NCI-H128 (cell line): ENCODE data around the gene NHSL1.

ENCODE experiments used
- DNase-seq: peaks from one replicate; lab custom pipeline; 2025; ENCODE audit not compliant: unreplicated experiment; lab: John Stamatoyannopoulos, UW

NHSL1 gene

DNA sequence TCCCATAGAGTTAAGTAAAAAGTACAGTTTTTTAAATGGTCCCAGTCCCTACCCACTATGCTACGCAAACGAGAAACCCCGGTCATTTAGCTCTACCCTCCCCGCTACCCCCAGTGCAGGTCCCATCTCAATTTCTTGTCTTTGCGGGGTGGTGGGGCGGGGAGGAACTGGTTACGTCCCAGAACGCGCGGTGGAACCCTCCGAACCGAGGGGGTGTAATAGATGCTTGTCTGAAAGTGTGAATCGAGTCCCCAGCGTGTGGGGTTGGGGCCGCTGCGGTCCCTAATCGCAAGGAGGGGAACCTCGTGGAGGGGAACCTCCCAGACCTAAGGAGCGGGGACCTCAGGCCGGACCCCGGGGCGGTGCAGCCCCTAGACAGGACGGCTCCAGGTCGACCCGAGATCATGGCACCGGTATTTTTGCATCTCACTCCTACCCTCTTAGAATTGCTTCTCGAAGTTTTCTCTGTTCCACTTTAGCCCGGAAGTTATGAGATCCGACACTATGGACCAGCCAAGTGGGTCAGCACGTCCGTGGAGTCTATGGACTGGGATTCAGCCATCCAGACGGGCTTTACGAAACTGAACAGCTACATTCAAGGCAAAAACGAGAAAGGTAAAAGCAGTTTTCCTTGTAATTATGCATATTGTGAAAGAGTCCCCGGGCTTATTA, 94.5 kb downstream of the NHSL1 start:
- DNase-seq = no peak

DNA sequence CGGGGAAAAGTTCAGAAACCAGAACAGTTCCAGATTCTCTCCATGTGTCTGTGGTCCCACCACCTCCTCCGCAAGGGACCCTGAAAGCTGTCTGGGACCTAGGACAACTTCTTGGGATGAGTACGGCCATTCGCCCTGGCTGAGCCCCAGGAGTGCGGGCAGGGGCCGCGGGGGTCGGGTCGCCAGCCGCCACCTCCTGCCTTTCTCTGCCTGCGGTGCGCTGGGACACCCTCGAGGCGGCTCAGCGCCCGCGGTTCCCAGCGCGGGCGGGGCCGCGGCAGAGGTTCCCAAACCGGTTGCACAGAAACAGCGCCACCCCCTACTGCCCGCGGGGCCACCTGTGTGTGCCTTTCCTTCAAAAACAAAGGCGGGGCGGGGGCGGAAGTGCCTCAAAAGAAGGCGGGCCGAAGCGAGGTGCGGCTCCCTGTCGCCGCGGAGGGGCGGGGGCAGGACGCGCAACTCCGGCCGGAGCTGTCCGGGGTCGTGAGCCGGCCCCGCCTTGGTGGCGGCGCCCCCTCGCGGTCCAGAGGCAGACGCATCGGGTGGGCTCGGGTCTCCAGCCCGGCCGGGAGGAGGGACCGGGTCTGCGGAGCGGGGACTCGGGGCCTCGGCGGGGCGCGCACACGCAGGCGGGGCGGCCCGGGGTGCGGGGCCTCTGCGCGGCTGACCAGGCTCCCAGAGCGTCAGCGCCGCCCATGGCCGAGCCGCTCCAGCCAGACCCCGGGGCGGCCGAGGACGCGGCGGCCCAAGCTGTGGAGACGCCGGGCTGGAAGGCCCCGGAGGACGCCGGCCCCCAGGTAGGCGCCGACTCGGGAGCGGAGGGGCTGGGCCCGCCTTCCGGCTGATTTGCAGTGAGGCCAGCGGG, 95.3 kb downstream of the NHSL1 start, which contains the start of gene HEBP2:
Gene HEBP2, plus strand, starts transcription at position 423 of the 865 bp plus-strand sequence. Its CDS starts 273 bp downstream, at position 696.
- peak; percentile 79 for DNase-seq

DNA sequence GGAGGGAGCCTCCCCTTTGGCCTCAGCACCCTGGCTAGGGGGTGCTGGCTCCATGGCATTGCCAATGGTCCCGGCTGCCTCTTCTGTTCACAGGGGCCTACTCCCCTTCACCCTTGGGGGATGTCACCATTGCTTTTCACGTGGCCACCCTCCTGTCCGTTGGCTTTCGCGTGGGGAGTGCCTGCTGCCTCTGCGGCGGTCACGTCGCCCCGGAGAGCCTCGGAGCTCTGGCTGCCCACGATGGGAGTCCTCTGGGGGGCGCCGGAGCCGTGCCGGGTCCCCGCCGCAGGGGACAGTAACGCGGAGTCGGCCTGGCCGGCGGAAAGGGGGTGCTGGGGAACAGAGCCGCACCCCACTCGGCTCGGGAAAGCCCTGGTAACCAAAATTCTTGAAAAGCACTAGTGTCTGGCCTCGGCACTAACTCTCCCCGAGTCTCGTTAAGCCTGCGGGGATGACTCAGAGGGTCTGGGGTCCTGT, 95.9 kb downstream of the NHSL1 start:
- DNase-seq = no peak

DNA sequence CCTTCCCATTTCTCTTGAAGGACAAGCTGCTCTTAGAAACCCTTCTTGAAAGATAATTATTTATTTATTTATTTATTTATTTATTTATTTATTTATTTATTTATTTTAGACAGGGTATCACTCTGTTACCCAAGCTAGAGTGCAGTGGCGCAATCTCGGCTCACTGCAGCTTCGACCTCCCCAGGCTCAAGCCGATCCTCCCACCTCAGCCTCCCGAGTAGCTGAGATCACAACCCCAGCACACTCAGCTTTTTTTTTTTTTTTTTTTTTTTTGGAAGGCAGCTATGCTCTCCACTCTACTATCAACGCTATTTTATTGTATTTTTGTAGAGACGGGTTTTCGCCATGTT, 96.5 kb downstream of the NHSL1 start:
- no peak for DNase-seq

DNA sequence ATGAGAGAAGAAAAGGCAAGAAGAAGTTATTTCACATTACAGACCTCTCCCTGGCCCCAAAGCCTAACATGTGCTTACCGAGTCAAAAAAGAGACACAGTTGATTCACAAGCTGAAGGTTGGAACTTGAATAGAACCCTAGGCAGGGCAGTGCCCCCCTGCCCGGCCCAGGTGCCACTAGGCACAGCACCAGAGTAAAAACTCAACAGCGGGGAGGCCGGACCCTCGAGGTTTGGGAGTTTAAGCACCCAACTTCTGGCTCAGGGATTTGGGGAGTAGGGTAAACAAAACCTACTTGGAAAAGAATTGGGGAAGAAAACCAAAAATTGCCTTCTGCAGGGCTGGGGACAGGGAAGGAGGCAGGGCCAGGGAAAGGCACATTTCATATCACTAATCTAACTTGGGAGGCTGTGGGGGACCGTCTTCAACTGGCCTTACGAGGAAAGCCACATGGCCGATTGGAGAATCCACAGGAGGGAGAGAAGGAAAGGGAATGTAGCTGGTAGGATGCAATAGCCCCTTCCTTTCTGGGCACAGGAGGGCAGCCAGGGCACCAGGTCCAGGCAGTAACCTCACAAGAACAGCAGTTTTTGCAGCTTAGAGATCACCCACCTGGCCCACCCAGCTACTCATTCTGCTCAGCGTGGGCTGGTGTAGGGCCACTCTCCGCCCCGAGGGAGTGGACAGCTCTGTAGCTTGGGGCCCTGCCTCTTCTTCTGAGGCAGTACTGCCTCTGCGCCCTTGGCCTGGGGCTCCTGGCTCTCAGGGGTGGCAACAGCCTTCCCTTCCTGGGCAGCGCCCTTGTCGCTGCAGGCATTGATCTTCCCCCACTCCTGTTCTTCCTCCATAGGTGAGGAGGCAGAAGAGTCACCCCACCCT, 97.1 kb downstream of the NHSL1 start:
- no peak for DNase-seq

DNA sequence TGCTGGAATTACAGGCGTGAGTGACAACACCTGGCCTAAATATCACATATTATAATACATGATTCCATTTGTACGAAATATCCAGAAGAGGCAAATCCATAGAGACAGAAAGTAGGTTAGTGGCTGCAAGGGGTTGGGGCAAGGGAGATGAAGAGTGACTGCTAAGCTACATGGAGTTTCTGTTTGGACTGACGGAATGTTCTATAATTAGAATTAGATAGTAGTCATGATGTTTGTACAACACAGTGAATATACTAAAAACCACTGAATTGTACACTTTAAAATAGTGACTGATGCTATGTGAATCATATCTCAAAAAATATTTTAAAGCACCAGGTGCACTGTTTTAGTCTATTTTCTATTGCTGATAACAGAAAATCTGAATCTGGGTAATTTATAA, 99.0 kb downstream of the NHSL1 start:
- no peak for DNase-seq

DNA sequence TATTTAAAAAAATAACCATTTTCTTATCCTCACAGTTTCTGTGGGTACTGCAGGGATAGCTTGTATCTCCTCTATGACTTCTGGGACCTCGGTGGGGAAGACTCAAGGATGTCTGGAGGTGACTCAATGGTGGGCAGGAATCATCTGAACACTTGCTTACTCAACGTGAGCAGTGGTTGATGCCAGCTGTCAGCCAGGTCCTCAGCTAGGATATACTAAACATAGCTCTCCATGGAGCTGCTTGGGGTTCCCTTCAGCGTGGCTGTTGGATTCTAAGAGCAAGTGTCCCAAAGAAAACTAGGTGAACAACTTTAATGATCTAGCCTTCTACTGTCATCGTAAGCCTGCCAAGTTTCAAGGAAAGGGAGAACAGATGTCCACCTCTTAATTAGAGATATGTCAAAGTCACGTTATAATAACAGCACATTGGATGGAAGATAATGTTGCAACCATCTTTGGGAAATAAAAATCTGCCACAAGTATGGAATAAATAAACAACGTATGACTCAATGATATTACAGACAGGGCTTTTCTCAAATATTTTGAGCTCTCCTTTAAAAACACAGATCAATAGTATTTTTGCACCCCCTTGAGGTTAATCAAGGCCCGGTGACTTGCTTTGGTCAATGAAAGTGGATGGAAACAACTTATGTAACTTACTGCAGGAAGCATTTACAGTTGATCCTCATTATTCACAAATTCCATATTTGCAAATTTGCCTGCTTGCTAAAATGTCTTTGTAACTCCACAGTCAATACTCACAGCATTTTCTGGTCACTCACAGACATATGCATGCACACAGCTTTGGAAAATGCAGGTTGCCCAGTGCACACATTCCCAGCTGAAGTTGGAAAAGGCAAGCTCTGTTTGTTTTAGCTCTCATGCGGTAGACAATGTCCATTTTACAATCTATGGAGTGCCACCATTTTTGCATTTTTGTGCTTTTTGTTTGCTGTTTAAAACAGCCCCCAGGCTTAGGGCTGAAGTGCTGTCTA, 101.9 kb downstream of the NHSL1 start:
- DNase-seq = no peak

DNA sequence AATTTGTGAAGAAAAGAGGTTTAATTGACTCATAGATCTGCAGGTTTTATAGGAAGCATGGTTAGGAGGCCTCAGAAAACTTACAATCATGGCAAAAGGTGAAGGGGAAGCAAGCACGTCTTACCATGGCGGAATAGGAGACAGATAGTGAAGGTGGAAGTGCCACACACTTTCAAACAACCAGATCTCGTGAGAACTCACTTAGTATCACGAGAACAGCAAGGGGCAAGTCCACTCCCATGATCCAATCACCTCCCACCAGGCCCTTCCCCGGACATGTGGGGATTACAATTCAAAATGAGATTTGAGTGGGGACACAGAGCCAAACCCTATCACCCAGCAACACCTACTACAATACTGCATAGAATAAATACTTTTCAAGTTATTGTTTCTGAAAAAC, 102.6 kb downstream of the NHSL1 start:
- DNase-seq = no peak

DNA sequence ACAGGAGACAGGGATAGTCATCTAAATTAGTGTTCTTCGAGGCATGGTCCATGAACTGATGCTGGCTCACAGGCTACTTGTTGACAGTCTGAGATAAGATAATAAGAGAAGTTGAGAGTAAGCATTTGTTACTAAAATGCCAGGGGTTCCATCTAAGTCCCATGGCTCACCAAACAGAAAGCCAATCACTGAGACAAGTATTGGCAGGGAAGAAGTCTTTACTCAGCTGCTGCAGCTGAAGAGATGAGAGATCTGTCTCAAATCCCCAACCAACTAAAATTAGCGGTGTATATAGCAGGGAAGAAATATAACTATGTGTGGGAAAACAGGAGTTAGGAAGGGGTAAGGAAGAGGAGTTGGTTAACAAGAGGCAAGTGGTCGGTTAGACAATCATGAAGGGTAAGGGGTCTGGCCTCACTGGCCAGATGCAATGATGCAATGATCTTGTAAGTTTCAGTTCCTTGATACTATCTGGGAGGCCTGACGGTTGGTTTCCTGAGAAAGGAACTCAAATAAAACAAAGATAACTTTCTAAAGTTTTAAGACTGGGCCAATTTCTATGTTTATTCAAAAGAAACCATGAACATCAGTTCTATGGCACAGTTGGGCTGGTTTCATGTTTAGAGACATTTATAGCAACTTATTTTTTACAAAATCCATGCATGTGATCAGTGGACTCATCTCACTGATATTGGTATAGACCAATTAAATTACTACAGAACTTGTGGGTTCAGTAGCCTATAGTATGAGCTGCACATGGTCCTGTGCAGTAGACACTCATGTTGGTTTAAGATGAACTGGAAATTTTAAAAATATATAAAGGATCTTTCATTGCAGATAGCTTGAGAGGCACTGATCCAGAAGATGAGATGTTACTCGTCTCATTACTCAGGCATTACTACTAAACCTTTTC, 105.2 kb downstream of the NHSL1 start:
- DNase-seq = no peak

DNA sequence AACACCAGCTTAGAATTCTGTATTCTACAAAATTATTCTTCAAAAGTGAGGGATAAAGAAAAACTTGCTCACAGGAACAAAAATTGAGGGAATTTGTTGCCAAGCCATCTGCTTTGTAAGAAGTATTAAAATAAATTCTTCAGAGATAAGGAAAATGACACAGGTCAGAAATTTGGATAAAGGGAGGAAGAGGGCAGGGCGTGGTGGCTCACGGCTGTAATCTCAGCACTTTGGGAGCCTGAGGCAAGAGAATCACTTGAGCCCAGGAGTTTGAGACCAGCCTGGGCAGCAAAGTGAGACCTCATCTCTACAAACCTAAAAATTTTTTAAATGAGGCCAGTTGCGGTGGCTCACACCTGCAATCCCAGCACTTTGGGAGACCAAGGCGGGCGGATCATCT, 109.7 kb downstream of the NHSL1 start:
- no peak for DNase-seq

DNA sequence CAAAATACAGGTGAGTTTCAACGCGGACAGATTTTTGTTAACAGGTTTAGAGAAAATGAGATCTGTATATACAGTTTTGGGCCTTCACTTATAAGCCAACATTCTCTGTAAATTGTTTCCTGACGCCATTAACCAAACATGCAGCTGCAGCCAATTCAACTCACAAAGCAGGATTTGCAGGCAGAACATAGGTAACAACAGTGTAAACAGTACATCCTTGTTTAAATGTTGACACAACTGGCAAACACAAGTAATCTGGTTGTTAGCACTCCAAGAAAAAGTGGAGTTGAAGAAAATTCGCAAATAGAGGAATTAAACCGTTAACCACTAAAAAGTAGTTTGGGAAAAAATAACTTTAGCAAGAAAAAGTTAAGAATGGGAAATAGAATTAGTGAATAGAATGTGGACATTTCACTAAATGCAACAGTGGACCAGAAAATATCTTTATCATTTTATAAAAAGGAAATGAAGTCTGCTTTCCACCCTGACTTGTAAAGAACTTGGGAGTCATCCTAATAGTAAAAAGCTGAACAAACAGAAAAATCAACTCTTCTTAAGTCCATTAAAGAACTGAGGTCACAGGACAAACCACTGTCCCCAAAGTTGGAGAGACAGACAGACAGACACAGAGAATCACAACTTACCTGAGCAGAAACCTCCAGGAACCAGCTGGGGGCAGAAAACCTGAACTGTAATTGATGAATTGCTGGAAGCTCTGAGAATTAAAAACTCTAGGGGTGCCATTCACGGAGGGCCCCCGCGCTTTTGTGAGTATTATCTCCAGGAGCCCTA, 111.5 kb downstream of the NHSL1 start:
- DNase-seq = no peak

DNA sequence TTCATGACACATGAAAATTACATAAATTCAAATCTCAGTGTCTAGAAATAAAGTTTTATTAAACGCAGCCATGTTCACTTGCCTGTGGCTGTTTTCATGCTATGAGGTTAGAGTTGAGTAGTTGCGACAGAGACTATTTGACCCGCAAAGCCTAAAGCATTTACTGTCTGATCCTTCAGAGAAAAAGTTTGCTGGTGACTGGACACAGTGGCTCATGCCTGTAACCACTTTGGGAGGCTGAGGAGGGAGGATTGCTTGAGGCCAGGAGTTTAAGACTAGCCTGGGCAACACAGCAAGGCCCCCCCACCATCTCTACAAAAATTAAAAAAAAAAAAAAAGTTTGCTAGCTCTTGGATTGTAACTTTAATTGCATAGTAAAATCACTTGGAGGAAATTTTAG, 112.4 kb downstream of the NHSL1 start:
- DNase-seq = no peak

DNA sequence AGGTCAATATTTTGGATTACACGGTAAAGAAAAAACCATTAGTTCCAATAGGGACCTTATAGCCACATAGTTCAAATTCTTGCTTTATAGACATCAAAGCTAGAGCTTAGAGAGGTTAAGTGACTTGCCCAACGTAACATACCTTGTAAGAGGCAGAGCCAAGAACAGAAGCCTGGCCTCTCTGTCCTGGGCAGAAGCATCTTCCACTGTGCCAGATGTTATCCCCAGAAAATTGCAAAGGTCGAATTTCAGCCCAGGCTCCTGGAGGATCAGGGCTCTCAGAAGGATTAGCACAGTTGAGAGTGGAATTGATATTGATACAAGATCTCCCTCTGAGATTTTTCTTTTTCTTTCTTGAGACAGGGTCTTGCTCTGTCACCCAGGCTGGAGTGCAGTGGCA, 115.5 kb downstream of the NHSL1 start:
- DNase-seq = no peak

DNA sequence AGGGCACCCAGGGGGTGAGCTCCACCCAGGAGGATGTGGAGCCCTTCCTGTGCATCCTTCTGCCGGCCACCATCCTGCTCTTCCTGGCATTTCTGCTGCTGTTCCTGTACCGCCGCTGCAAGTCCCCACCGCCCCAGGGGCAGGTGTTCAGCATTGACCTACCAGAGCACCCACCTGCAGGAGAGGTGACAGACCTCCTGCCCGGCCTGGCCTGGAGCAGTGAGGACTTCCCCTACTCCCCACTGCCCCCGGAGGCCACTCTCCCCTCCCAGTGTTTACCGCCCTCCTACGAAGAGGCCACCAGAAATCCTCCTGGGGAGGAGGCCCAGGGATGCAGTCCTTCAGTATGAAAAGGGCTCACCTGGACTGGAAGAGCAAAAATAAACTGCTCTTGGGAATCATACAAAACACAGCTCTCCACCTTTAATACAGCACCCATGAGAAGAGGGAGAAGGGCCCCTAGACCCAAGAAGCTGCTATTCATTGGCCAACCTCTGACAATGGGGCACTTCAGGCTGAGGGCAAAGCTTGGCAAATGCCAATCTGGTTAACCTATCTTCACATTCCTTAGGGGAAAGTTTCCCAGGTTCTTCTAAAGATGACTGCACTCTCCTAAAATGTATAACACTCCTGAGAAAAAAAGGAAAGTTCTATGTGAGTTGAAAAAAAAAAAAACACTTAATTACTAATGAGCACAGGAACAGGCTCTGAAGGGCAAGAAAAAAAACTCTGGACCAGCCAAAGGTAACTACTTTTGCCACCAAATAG, 116.6 kb downstream of the NHSL1 start:
- no peak for DNase-seq

DNA sequence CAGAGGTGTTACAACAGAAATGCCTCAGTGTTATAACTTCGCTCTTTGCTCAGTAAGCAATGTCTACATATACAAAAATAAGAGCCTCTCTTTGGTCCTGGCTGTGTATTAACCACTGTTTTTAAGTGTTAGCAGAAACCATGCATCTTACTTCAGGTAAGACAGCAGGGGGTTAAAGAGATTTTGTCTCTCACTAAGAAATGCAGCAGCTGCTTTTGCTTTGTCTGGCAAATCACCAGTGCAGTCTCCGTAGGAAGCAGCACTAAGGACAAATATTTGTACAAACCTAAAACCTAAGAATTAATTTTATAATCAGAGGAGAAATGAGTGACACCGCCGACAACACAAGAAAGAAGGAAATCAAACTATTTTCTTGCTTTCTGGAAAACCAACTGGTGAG, 120.8 kb downstream of the NHSL1 start:
- DNase-seq = no peak

DNA sequence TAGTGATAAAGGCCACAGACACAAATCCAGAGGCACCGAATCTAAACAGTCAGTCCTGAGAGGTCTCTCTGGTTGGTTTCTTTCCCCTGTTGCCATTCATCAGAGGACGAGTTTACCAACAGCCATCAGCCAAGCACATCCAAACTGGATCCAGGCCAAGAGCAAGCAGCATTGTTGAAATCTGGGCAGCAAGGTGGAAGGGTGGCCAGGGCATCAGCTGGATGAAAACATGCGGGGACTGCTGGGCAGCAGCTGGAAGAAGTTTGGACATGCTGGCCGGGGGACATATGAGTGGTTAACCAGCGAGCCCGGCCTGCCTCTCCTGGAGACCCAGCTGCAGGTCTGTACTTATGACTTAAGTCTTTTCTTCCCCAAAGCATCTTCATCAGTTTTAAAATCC, 121.5 kb downstream of the NHSL1 start, which contains the start of gene SMIM28:
Gene SMIM28, plus strand, starts transcription at position 62 of the 400 bp plus-strand sequence. Its CDS starts 168 bp downstream, at position 230.
- peak; percentile 6 for DNase-seq

DNA sequence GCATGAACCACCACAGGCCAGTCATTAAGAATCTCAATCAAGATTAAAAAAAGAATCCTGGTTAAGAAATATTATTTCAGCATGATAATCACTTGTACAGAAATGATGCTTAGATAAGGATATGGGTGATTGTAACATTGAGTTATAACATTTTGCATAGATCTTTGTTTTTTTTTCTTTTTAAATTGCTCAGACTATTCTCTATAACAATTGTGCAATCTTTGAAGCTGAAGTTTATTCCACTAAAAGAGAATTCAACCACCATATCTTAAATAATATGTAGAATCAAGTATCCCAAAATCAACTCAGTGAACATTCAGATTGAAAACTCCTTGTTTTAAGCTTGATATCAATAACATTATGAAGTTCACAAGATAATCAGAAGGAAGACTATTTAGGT, 122.3 kb downstream of the NHSL1 start:
- no peak for DNase-seq
